Prostate gland (tissue), 2 donors: Measurements from ENCODE around the gene CCSER1.

Experiments used
- POLR2A ChIP-seq: fragments of 450-650 bp; IDR thresholded peaks from one replicate; pipeline ENCODE4 v1.6.1; 2016; ENCODE audit warnings: antibody characterized with exemption, mild to moderate bottlenecking
- POLR2AphosphoS5 ChIP-seq: sonication (generic); formaldehyde crosslinking; IDR thresholded peaks from one replicate; pipeline ENCODE4 v1.6.1; 2017; ENCODE audit warnings: antibody characterized with exemption
- TF ChIP-seq, protein P1 (sequence below), 4 experiments: fragments of 200-600 bp in 2 of 4; fragments of 450-650 bp in 2 of 4; sonication (generic) in 2 of 4; IDR thresholded peaks; 1 replicate in 3 of 4; 2 replicates in 1 of 4; pipeline ENCODE4 v1.5.1; 2016 to 2019; ENCODE audit warnings: antibody characterized with exemption in 4 of 4, mild to moderate bottlenecking in 2 of 4, moderate library complexity in 2 of 4

GRCh38 chr4:90174621-90175023, 47.4 kb downstream of the CCSER1 start:
- TF ChIP-seq POLR2A (no peak), POLR2AphosphoS5 (no peak)
- TF ChIP-seq, protein P1, sequence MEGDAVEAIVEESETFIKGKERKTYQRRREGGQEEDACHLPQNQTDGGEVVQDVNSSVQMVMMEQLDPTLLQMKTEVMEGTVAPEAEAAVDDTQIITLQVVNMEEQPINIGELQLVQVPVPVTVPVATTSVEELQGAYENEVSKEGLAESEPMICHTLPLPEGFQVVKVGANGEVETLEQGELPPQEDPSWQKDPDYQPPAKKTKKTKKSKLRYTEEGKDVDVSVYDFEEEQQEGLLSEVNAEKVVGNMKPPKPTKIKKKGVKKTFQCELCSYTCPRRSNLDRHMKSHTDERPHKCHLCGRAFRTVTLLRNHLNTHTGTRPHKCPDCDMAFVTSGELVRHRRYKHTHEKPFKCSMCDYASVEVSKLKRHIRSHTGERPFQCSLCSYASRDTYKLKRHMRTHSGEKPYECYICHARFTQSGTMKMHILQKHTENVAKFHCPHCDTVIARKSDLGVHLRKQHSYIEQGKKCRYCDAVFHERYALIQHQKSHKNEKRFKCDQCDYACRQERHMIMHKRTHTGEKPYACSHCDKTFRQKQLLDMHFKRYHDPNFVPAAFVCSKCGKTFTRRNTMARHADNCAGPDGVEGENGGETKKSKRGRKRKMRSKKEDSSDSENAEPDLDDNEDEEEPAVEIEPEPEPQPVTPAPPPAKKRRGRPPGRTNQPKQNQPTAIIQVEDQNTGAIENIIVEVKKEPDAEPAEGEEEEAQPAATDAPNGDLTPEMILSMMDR (IDR thresholded peaks at IDR 0.05): no peak
